HG03460 (cell line): ENCODE measurements around the gene RPS6KA2.

Experiments
- ATAC-seq: cut with Tn5 transposase; IDR thresholded peaks from one replicate; pipeline ENCODE4 v1.9.1; 2021; ENCODE audit not compliant: unreplicated experiment

RPS6KA2 gene

DNA sequence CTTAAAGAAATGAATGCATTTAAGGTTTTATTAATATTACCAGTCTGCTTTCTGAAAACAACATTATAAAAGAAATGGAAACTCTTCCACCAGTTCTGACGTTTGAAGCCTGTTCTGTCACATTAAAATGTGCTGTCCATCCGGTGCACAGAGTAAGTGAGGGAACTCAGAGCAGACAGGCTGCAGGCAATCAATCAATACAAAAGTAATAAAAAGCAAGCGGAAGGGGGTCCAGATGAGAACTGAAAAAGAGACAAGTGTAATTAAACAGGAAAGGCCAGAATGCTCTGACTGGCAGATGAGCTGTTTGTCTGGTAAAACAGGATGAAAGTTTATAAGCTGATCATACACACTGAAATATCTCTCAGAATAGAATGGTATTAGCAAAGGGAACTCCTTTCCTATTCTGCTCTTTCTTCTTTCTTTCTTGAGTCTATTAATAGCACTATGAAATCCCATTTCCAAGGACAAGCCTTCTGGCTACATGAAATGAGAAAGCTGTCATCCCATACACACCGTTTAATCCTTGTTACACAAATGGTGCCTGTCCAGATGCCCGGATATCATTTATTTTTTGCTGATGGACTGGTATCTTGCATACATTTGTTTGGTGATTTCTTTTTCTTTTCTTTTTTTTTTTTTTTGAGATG lies 134.8 kb downstream of the RPS6KA2 start:
- ATAC-seq, result no peak

DNA sequence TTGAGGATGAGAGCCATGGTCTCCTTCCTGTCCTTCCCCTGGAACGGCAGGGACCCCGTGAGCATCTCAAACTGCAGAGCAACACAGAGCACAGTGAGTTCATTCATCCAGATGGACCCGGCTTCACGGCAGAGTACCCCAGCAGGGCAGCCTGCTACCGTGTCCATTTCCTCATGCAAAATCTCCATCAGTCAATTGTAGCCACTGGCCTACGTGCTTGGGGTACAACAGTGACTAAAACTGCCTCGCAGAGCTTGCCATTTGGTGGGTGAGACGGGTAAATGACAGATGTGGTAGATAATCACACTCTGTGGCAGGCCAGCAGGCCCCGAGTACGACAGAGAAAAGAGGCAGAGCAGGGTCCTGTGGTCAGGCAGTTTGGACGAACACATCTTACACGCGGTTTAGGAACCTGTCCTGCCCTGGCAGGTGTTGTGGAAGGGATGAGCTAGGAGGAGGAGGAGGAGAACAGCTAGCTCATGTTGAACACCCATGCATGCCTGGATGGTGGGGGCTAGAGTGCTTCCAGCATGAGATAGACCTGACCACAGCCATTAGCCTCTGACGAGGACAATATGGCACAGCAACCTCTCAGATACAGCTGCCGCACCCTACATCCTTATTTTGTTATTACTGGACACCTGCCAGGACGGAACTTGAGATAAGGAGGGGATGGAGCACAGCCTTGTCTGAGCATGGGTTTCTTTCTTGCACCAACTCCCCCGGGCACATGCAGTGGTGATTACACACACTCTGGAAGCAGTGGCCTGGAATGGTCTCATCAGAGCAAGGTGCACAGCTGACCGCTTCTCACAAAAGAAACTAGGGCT lies 136.2 kb downstream of the RPS6KA2 start:
- ATAC-seq, result no peak

DNA sequence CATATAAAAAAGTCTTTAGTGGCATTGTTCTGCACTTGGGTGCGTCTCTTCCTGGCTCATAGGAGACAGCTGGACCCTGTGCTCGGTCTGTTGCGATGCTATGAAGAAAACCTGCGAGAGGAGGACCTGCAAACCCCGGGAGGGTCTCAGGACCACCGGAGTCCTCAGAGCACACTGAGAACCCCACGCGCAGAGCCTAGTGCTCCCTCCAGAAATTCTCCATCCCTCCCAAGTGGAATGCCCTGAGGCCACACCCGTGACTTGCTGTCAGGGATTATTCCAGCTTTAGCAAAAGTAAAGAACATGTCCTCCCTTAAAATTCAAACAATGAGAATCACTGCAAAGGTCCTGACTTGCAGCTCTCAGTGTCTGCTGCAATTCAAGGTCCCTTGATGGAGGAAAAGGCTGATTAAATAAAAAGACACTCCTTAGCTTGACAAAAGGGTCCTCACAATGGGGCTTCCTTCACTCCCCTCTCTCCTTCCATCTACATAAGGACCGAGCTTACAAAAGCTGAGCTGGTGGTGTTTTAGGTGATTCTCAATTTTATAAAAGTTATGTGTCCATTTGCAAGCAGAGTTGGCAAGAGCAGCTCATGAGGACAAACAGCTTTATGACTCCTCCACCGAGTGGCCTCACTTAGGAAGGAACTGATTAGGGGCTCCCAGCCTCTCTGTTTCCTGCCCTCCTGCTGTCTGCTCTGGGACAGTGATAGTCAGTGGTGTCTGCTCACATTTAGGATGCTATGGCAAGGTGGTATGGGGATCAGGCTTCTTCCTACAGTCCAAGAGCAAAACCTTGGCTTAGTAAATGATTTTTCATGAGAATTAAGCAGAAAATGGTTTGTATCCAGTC lies 137.5 kb downstream of the RPS6KA2 start:
- ATAC-seq, result no peak

DNA sequence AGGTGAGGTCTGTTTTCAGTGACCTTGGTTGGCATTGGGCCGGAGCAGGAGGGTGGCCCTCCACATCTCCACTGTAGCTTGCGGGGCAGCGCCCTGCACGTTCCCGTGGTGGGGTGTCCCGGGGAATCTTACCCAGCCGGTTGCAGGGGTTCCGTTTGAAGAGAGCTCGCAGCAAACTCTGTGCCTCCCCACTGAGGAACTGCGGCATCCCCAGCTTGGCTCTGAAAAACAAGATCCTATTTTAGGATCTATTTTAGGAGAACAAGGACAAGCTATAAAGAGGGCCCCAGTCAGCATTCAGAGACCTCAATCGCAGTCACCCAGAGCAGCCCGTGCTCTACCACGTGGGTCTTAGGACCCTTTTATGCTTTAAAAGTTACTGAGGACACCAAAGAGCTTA lies 138.3 kb downstream of the RPS6KA2 start:
- no peak for ATAC-seq

DNA sequence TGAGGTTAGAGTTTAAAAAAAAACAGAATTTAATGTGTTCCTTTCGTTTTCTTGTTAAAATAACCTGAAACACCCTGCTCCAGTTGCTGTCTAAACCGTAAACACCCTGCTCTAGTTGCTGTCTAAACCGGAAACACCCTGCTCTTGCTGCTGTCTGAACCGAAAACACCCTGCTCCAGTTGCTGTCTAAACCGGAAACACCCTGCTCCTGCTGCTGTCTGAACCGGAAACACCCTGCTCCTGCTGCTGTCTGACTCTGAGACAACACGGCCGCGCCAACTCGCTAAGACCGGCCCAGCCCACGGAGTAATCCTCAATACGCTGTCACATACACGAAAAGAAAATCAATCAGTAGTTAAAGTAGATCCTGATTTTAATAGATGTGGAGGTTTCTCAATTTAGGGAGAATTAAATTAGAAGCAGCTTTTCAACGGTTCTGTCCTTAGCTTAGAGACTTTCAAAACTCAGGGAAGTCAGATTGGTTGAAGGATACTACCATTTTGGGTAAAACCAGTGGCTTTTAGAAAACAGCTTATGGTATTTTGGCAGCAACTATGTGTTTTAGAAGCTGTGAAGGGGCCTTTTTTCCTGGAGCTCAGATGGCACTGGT lies 138.9 kb downstream of the RPS6KA2 start:
- ATAC-seq, result peak; percentile 92

DNA sequence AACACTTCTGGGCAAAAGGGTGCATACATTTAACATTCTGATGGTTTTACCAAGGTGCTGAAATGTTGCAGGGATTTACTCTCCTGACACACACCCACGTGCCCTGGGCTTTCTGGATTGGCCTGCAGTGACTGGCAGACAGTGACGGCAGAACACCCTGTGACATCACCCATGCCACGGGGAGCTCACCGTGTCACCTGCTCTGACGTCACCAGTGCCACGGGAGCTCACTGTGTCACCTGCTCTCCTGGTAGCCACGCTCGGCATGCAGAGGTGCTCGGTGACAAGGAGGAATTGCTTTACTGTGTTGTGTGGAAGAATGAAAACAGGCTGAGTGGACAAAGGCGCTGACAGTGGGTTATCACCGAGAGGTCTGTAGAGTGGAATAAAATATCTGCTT lies 139.9 kb downstream of the RPS6KA2 start:
- ATAC-seq, result no peak

DNA sequence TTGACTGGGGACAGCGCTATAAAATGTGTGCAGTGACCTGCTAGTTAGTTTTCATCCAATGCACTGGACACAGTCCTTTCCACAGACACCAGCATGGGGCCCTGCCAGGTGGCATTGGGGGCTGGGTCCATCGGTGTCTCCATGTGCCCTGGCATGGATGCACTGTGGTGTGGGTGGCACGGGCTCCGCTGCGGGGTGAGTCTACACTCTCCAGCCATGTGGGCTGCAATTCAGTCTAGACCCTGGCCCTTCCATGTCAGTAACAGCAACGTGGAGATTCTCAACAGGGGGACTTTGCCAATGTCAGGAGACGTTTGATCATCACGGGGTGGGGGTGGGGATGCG lies 140.5 kb downstream of the RPS6KA2 start:
- ATAC-seq, result no peak

DNA sequence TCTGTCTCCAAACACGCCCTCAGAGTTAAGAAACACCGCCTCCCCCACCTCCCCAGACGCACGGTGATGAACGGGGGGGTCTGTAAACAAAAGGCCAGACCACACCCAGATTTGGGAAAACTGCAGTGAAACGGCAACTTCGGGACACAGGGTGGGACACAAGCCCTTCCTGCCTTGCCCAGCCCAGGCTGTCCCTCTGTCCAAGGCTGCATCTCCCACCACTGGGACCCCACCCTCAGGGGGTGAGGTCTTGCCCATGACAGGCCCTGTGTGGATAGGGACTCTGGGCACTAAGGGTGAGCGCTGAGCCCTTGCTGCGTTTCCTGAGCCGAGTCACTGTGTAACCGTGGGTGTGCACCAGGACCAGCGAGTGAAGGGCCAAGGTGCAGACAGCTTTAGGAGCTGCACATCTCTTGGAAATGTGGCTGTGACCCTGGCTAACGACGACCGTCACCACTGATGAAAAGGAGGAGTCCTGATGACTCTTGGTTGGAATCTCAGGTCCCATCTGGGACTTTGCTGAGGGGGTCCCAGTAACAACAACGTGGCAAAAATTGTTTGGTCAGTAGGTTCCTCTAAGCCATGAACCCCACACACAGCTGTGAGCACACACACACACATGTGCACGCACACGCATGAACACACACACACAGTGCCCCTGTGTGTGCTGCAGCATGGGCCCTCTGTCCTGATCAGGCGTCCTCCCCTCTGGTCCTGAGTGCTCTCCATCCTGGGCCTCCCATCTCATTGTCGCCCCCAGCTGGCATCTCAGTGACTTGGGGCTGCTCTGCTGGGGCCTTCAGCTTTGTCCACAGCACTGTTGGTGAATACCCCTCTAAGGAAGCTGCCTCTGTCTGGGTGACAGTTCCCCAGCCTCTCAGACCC lies 141.2 kb downstream of the RPS6KA2 start:
- ATAC-seq, result no peak

DNA sequence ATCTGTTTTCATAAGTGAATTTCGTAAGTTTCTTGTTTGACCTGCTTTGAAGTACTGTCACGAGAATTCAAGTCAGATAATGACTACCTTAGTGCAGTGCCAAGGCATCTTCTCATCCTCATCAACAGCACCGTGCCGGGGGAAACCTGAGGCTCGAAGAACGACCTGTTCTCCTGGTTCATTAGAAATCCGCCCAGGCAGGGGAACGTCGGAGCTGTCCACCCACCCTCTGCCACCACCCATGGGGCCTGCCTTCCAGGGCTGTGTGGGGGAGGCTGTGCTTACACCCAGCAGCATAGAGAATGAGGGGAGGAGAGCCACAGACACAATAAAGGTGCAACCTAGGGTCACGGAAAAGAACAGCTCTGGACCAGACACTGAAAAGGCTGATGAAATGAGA lies 142.2 kb downstream of the RPS6KA2 start:
- ATAC-seq, result no peak

DNA sequence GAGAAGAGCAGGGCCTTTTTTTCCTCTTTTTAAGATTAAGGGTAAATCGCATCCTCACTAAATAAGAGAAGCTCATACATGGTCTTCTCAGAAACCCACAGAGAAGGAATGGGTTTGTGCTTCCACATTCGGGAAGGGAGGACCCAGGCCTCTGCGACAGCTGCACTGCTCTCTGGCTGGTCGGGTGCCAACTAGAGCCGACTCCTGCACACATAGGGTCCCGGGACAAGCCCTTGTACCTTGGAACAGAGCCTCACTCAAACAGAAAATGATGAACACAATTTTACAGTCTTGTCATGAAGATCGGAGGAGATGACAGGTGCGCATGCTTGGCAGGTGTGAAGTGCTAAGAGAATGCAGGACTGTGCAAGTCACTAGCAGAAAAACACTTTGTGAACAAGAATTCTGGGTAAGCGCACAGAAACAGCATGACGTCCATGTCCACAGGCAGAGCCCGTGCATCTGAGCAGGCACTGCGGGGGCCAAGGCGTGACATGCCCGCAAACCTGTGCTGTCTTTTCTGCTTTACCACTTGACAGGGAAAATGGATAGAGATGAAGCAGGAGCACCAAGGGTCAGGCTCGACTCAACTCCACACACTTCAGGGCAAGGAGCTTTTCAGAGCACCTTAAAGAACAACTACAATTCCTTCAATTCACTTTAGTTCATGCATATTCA lies 143.3 kb downstream of the RPS6KA2 start:
- no peak for ATAC-seq

DNA sequence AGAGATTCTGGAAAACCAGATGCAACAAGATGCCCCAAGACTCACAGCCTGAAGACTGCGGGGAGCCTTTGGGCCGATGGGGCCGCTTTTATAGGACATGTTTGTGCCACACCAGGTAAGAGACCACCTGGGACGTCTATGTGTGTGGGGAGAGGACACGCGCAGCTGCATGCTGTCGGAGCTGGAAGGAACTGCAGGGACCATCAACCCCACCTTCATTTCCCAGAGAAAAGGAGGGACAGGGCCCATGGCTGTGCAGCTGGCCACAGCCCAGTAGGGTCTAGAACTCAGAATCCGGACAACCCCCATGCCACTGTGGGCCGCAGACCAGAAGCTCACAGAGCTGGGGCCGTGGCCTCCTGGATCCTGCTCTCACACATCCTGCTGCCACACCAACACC lies 144.0 kb downstream of the RPS6KA2 start:
- no peak for ATAC-seq

DNA sequence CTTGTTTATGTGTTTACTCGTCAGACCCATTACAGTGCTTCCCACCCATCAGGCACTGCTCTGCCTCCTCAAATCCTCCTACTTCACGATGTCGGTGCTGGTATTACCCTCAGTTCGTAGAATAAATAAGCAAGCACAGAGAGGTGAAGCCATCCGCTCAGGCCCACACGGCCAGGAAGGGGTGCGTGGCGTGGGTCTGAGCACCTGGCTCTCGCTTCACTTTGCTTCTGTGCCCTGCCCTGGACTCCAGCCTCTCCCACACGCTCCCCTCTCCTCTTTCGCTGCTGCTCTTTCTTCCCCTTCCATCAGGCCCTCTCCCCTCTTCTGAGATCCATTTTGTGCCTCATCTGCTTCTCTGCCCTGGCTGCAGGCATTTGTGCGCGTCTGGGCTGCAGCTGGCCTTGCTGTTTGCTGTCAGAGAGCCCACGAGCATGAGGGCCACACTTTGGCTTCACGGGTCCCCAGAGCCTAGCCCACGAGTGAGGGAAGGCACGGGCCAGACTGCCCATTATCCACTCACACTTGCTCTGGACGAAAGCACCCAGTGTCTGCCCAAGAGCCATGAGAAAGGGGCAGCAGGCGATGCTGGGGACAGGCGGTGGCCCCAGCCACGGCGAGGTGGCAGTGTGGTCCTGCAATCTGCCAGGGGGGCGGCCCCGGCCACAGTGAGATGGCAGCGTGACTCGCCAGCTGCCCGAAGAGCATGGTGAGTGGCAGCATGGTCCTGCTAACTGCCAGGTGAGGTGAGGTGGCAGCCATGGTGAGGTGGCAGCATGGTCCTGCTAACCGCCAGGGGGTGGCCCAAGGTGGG lies 148.1 kb downstream of the RPS6KA2 start:
- no peak for ATAC-seq

DNA sequence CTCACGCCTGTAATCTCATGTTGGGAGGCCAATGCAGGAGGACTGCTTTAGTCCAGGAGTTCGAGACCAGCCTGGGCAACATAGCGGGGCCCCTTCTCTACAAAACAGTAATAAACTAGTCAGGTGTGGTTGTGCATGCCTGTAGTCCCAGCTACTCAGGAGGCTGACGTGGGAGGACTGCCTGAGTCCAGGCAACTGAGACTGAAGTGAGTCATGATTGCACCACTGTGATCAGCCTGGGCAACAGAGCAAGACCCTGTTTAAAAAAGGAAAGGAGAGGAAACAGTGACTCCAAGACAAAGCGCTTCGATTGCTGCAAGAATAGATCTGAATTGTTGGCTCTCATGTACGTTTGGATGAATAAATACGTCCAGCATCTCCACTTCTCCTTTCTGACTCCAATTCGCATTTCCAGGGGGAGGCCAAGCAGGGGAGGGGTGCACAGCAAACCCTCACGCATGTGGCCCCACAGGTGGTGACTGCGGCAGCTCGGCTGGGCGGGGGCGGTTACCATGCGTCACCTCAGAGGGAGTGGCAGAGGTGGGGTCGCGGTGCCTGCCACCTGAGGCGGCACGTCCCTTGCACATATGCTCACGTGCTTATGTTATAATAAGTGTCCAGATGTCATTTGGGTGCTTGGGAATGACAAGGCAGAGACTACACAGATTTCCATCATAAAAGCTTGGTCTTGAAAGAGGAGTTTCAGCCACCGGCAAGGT lies 149.2 kb downstream of the RPS6KA2 start:
- no peak for ATAC-seq

DNA sequence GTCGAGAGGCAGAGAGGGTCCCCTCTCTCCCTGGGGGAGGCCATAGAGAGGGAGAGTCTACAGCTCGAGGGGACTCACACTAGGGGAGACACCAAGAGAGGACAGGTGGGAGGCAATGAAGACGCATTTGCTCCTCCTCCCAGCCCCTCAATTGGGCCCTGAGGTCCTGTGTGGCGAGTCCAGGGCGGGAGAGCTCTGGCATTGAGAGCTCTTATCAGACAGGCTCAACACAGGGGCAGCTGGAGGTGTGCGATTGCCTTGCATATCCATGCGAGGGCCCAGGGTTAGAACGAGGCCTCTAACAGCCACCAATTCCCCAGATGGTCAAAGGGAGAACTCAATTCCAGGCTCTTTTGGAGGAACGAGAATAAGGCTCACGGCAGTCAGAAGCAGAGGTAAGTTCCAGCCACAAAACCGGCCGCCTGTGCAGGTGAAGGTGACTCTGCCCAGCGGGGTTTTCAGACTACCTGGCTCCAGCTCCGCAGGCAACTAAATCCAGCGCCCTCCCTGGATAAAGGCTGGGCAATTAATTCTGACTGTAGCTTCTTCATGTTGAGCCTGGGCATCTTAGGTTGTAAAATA lies 150.3 kb downstream of the RPS6KA2 start:
- ATAC-seq, result no peak

DNA sequence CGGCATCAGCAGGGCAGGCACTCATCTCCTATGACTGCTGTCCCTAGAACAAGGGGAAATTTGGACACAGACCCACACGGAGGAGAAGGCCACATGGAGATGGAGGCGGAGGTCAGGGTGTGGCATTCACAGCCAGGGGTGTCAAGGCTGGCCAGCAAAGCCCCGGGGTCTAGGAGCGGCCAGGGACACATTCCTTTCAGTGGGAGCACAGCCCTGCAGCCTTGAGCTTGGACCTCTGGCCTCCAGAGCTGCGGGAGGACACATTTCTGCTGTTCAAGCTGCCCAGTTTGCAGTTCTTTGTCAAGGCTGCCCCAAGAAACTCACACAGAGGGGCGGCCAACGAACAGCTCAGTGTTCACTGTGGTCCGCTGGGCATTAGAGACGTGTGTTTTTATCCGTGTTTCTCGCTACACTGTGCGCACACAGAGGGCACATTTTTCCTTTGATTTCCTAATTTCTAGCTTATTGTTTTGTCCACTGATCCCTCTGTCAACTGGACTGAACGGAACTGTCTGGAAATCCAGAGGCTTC lies 150.9 kb downstream of the RPS6KA2 start:
- no peak for ATAC-seq

DNA sequence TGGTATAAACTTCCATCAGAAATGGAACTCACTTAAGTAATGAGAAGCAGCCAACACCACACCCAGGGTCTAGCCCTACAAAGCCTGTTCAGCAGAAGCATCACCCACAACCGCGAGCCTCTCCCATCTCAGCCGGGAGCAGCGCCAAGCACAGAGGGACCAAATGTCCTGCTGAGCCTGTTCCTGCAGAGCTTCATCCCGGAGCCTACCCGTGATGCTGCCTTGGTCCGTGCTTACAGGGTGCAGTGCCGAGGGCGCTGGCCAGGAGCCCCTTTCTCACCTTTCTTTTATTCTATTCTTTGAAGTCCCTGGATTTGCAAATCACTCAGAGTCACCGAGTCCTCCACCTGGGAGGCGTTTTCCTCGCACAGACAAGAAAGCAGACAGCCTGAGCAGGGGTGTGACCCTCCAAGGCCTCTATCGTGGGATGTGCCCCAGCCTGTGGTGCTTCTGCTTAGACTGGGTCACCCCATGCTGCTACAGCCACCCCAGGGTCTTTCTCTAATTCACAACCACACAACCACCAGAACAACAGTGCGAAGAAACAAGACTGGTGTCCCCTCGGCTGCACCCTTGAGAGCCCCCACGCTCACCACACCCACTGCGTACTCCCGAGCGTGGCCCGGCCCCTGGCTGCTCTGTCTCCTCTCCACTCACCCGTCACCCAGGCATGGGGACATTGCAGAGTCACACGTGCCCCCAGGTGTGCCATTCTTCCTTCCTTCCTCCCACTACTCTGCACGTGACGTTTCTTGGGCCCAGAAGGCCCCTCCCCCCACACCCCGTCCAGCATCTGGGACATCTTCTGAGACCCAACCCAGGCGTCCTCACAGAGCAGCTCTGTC lies 152.1 kb downstream of the RPS6KA2 start:
- no peak for ATAC-seq
